Glomerular visceral epithelial cell (primary cell): ENCODE measurements around the gene PHLPP2.

Source experiments
- DNase-seq: peaks from one replicate; pipeline ENCODE4 v3.0.0-alpha.2; 2016; ENCODE audit errors: extremely low spot score

The PHLPP2 gene

DNA sequence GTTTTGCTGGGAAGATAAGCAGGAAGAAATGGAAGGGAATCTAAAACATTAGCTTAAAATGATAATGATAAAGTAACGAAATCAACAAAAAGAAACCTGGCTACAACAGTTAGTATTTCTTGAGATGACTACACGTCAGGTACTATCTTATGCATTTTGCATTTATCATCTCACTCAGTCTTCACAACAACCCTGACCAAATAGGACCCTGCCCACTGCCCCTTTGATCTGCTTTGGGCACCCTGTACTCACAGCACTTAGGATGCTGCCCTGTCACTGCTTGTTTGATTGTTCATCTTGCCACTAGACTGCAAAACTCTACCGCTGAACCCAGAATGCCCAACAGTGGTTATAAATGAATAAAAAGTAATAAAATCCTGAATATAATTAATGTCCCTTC, 53.3 kb downstream of the PHLPP2 start:
- DNase-seq = no peak

DNA sequence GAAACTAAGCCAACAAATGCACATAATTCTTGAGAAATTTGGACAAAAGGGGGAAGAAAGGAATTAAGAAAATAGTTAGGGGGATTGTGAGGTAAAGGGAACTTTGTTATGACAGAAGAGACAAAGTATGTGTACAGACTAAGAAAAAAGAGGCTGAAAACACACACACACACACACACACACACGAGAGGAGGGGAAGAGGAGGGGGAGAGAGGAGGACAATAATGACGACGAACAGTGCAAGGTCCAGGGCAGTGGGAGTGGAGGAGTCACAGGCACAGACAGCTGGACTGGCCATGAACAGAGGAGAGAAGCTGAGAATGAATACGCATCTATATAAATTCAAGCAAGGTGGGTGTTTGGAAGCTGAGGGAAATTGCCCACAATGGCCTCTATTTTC, 54.0 kb downstream of the PHLPP2 start:
- no peak for DNase-seq

DNA sequence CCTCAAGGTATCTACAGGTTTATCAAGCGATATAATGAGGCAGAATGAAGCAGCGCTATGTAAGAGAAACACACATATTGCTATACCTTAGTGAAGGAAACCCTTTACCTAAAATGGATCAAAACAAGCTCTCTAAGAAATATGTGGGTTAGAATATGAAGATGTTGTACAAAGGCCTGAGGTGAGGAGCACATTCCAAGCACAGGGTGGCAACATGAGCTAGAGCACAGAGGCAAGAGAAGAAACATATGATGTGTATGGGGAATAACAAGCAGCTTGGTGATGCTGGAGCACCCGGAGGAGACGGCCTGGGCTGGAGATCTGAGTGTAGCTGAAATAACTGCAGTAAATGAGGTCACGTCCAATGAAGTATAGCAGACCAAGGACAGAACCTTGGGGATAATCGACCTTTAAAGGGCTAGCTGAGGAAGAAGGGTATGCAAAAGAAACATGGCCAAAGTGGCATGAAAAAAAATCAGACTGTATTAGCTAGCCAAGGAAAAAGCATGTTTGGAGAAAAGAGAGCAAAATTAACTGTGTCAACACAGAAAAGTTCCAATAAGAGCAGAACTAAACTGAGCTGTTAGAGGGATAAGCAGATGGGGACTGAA, 54.5 kb downstream of the PHLPP2 start:
- DNase-seq = no peak

DNA sequence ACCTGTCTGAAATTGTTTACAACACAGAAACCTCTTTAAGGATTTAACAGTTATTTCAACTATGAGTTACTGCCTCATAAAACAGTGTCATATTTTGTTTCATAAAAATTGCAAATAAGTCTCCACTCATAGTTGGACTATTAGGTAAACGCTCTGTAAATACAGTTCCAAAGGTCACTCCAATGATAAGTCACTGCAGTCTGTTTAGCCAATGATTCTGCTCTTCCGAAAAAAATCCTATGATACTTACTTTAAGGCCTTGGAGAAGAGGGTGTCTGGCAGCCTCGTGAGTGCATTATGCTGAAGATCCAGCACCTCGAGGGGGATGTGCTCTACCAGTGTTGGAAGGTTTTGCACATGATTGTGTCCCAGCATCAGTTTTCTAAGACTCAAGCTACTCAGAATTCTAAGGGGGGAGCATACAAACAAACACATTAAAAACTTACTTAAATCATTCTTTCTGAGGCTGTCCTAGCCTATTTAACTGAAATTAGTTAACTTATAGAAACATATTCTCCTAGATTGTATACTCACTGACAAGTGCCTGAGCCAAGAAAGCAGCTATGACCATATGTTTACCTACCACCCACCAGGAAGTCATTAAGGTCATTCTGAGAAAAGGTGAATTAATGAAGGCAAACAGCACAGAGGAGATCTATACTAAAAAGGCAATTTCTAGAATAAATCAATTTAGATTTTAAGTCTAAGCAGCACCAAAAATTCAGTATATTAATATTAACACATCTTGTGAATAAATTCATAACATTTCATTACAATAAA, 57.4 kb downstream of the PHLPP2 start:
- DNase-seq = no peak

DNA sequence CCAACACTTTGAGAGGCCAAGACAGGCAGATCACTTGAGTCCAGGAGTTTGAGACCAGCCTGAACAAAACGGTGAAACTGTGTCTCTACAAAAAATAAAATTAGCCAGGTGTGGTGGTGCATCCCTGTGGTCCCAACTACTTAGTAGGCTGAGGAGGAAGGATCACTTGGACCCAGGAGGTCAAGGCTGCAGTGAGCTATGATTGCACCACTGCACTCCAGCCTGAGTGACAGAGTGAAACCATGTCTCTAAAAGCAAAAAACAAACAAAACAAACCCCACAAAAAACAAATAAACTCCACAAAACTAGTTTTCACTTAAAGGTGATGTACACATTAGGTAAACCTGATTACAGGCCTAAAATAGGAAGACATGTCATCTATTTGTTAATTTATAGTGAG, 58.2 kb downstream of the PHLPP2 start:
- no peak for DNase-seq

DNA sequence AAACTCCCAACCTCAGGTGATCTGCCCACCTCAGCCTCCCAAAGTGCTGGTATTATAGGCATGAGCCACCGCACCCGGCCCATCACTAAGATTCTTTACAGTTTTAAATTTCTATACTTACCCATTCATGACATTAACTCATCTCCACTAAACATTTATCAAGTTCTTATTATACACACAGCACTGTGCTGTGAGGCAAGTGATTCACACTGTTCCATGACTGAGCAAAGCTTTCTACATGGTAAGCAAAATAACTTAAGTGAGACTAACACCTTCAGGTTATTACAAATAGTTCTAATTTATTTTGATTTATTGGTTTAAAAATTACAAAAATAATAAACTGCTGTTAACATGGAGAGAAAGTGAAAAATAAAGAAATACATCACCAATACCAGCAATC, 65.0 kb downstream of the PHLPP2 start:
- DNase-seq = no peak

DNA sequence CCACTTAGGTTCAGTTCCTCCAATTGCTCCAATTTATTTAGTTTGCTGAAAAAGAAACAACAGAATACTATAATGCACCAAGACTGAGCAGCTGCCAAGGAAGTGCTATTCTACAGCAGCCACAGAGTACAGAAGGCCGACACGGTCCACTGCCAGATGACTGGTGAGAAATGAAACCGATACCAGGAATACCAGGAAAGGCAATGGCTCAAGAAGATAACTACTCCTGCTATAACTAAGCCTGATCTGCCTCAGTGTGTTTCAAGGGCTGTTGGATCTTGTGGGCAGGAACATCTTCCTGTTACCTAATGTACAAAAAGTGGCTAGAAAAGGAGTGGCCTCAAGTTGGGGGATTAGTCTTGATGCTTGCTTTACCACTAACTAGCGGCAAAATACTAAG, 65.7 kb downstream of the PHLPP2 start:
- DNase-seq = peak; percentile 60

DNA sequence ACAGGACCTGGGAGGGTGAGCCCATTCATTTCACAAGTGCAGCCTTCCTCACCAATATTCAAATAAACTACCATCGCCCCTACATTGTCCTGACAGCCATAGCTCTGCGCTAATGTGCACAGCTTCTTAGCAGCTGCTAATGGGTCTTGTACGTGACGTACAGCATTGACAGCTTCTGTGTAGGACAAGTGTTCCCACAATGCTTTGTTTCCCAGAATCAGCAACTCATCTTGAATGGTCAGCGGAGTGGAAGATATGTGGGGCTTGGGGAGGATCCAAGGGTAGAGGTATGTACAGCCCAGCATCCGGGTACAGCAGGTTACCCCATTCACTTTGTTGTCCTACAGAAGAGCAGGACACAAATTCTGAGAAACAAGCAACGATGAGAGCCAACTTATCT, 74.8 kb downstream of the PHLPP2 start:
- DNase-seq = no peak

DNA sequence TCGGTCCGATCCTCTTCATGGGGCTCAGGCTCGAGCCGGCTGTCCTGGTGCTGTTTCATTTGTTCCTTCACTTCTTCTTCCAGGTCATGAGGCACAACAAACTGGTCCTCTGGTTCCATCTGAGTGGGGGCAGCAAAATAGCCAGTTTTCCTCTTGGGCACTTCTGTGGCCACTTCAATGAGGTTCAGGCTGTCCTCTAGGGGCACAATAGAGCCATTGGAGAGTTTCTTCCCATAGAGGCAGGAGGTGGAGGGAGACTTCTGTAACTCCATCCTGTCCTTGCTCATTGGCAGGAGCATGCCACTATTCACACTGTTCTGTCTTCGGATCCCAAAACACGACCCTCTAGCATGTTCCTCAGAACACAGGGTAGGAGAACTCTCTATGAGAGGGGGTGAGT, 75.6 kb downstream of the PHLPP2 start:
- no peak for DNase-seq

DNA sequence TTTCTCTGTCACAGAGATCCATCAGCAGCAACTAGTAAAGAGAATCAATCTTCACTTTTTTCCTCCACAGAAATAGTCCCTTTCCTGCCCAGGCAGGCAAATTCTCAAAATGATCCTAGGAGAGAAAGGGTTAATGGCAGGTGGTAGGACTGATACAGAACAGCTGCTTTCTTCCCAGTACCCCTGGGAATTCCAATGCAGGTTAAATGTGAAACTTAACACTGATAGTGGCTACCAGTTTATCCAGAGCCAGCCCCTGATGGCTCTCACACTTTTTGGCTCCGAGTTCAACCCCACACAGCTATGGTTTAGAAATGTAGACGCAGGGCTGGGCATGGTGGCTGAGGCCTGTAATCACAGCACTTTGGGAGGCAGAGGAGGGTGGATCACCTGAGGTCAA, 76.3 kb downstream of the PHLPP2 start:
- DNase-seq = no peak

DNA sequence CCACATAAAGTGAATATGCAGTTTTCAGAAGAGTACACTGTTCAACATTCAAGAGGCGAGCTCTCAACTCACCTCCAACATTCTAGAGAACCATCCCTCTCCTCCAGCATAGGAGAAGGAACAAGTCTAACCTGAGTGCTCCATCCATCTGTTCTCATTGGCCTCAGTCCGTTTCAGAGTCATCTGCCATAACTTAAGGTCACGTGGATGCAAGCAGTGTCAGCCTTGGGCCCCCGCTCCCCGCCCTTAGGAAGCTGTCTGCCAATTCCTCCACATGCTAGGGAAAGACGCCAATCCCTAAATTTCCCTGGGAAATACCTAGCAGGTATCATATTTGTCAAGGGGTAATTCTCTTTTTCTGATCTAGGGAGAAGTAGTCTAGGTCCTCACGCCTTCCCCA, 77.1 kb downstream of the PHLPP2 start:
- no peak for DNase-seq

DNA sequence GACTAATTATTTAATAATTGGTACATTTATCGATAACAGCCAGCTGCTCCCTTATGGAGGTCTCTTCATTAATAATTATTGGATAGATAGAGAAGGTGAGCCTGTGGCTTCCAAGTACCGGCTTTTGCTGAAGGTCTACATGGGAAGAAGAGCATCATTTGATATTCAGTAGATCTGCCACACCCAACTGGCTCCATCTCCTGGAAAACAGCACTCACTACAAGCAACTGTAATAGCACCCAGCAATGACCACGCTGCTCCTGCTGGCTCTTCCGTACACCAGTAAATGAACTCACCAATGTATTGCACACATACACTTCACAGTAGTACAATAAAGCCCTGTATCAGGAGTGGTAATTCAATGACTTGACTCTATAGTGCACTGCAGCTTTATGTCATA, 79.1 kb downstream of the PHLPP2 start:
- DNase-seq = peak; percentile 15

DNA sequence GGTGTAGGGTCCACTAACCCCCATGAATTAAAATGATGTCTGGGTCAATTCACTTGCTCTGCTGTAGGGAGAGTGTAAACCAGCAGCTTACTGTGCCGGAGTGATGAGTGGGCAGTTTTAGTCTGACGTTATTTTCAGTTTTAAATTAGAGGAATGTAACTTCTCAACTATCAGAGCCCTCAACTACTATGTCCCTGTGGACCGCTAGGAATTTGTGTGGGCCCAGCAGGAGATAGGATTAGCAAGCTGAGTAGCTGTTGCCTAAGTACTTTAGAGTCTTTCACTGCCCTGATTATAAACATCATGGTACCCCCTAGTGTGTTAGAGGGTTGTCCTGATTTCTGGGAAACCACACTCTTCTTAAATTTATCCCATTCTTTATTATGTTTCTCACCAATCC, 87.1 kb downstream of the PHLPP2 start:
- DNase-seq = no peak

DNA sequence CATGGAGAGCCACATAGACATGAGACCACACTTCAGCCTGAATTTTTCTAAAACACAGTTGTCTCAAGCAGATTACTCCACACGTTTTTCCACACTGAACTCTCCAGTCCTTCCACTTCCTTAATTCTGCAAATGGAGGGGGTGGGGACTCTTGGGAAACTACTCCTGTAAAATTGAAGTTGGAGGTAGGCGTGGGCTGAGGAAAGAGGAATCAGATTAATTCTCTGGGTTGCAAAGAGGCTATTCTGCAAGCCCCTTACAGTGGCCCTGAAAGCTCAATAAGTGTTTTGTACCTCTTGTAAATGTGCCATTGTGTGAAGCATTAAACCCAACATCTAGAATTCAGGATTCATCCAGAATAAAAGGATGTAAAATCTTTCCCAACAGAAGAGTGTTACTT, 88.9 kb downstream of the PHLPP2 start:
- no peak for DNase-seq

DNA sequence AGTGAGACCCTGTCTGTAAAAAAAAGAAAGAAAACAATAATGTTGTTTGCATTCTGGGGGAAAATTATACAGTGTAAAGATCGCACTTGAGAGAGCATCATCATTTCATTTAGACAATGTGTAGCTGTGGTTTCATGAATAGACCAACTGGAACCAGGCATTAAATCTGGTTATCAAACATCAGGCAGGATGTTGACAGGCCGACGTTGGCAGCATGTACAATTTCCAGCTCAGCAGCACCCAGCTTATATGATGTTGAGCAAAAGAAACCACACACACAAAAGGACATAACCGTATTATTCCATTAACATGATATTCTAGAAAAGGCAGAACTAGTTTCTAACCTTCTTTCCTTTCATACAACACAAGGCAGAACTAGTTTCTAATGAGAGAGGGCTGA, 92.7 kb downstream of the PHLPP2 start:
- DNase-seq = no peak

DNA sequence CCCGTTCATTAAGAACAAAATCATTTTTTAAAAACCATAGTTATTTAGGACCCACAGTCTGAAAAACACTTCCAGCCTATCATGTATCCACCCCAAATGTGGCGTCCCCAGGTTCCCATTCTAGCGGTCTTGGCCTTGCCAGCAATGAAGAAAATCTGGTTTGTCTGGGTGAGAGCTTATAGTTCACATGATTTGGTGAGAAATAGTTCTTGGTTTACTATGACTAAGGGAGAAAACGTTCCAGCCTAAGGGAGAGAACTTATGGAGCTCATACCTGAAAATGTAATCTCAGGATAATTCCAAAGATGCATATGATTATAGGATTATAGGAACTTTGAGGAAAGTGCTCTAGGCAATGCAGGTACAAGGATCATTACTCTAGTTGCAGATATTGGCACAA, 93.7 kb downstream of the PHLPP2 start:
- no peak for DNase-seq

DNA sequence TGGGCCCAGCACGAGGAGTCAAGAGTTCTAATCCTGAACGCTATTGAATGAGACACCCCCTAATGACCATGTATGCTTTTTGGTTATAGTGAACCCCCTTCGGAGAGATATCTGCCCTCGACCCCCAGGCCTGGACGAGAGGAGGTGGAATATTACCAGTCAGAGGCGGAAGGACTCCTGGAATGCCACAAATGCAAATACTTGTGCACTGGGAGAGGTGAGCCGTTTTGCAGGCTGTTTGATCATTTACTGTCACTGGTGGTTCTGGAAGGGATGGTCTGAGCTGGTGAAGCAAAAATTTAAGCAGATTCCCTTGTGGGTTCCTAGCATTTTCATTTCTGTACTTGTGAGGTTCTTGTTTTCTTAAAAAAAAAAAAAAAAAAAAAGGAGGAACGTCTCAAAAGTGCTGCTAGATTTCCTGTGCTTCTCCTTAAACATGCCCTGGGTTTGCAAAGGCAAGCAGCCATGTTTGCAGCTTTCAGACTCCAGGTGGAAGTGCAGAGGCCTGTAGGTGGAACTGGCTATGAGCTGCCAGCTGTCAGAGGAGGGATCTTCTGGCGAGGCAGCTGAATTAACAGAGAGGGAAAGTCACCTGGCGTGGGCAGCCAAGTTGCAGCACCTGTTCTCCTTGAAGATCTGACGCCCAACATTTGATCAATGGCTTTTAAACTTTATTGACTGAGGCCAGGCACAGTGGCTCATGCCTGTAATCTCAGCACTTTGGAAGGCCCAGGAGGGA, 95.1 kb downstream of the PHLPP2 start:
- no peak for DNase-seq

DNA sequence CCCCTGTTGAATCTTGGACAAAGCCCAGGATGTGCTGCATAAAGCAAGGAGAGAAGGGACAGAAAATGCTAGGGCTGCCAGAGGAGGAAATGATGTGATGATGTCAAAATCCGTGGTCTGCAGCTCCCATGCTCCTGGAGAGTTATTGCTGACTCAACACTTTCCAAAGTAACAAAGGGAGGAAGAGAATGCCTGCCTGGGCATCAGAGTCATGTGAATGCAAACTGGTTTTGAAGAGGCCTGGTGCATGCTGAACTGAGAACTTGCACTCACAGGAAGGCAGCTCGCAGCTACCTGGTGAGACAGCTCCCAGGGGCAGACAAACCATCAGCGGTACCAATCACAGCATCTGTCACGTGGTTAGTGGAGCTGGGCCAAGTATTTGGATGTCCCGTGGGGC, 95.7 kb downstream of the PHLPP2 start:
- DNase-seq = peak; percentile 19

DNA sequence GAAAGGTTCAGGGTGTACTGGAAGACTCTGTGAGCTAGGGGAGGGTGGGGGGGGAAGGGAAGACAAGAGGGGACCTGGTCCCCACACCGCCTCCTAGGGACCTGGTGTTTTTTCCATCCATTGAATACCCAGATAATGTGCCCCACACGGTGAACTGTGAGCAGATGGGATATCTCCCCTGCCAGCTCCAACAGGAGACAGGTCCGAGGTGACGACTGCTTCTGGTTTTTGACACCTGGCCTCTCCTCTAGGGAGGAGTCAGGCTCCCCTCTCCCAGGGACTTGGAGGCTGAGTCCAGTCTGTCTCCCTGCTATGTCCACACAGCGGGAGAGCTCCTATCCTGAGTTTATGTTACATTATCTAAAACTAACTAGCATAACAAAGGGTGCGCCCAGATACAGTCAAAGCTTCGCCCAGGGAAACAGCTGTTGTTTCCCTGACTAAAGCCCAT, 96.7 kb downstream of the PHLPP2 start:
- DNase-seq = no peak

DNA sequence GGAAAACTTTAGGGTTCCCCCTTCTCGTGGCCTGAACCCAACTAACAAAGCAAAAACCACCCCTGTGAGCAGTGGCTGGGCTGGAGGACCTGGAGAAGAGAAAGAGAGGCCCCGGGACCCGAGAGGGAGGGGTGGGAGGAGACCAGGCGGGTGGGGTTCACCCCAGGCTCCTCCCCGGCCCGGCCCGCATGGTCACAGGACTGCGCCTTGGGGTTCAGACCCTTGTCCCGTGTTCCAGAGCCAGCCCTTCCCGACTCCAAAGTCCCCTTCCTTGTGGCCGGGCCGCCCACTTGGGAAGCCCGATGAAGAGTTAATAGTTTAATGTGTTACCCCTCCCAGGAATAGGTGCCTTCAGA, 97.7 kb downstream of the PHLPP2 start:
- DNase-seq = no peak

DNA sequence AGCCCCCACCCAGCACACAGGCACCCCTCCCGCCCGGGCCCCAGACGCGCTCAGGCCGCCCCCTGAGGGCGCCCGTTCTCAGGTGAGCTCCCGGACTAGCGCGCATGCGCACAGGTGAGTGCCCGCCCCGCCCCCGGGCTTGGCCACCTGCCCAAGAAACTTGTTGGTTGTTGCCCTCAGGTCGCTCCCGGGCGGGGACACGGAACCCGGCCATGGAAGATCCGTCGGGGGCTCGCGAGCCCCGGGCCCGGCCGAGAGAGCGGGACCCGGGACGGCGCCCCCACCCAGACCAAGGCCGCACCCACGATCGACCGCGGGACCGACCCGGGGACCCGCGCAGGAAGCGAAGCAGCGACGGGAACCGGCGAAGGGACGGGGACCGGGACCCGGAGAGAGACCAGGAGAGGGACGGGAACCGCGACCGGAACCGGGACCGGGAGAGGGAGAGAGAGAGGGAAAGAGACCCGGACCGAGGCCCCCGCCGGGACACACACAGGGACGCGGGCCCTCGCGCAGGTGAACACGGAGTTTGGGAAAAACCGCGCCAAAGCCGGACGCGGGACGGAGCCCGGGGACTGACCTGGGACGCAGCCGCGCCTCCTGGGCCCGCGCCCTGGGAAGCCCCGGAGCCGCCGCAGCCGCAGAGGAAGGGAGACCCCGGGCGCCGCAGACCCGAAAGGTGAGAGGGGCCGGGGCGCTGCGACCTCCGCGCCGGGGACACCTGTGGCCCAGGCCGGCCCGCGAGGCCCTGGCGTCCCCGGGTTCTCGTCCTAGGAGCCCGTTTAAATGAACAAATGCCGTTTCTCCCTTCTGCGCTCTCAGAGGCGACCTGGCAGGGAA, 98.3 kb downstream of the PHLPP2 start, which contains the start of gene MARVELD3:
Gene MARVELD3, plus strand, starts transcription at position 167 of the 840 bp plus-strand sequence. Its CDS starts 46 bp downstream, at position 213.
- no peak for DNase-seq
